IMR-90 (cell line): ENCODE data around the gene CHCHD2.

Experiments
- CEBPB ChIP-seq: IDR thresholded peaks from 2 replicates; pipeline ENCODE4 v1.6.1; 2012; ENCODE audit warnings: low read depth, low read length, improper control_type of control experiment
- CHD1 ChIP-seq: IDR thresholded peaks from 2 replicates; pipeline ENCODE4 v1.6.1; 2012; ENCODE audit warnings: low read depth, low read length, improper control_type of control experiment
- CTCF ChIP-seq: conservative IDR thresholded peaks from 2 replicates; pipeline ENCODE4 v1.5.1; 2012; ENCODE audit warnings: mild to moderate bottlenecking, low read depth, low read length, improper control_type of control experiment
- MAFK ChIP-seq: IDR thresholded peaks from 2 replicates; pipeline ENCODE4 v1.6.1; 2012; ENCODE audit warnings: low read depth, low read length, improper control_type of control experiment
- POLR2A ChIP-seq: IDR thresholded peaks from 2 replicates; pipeline ENCODE4 v1.6.1; 2012; ENCODE audit warnings: mild to moderate bottlenecking, low read depth, low read length
- RAD21 ChIP-seq: IDR thresholded peaks from 2 replicates; pipeline ENCODE4 v1.6.1; 2012; ENCODE audit warnings: low read length, improper control_type of control experiment

GRCh38 chr7:56053993-56054392 is 52.3 kb downstream of the CHCHD2 start:
- no peak for TF ChIP-seq RAD21
- no peak for TF ChIP-seq CTCF
- TF ChIP-seq MAFK = no peak
- no peak for TF ChIP-seq CEBPB
- TF ChIP-seq POLR2A = no peak
- TF ChIP-seq CHD1 = no peak
